ENCODE results near the gene SPTLC1.

DNA sequence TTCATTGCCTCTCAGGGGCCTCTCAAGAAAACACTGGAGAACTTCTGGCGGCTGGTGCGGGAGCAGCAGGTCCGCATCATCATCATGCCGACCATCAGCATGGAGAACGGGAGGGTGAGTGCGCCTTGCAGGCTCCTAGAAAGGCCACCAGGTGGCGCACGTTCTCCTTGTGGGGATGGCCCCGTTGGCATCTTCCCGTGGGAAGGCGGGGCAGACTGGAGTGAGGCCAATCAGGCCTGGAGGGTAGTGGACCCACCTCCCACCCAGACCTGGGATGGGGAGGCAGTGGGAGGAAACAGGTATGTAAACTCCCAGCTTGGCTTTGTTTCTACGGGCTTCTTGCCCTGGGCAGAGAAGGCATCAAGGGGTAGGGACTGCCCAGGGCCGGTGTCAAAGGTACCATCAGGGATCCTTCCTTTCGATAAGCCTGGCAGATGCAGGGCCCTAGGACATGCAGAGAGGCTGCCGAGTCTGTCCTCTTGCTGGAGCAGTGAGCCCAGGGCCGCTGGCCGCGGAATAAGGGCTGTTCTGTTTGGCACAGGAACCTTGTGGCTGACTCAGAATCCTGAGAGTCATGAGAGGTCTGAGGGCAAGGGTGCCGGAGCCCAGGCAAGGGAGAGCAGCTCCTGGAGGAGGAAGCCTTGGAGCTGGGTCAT, 18.9 kb upstream of the SPTLC1 start:
- TF ChIP-seq, protein P1, sequence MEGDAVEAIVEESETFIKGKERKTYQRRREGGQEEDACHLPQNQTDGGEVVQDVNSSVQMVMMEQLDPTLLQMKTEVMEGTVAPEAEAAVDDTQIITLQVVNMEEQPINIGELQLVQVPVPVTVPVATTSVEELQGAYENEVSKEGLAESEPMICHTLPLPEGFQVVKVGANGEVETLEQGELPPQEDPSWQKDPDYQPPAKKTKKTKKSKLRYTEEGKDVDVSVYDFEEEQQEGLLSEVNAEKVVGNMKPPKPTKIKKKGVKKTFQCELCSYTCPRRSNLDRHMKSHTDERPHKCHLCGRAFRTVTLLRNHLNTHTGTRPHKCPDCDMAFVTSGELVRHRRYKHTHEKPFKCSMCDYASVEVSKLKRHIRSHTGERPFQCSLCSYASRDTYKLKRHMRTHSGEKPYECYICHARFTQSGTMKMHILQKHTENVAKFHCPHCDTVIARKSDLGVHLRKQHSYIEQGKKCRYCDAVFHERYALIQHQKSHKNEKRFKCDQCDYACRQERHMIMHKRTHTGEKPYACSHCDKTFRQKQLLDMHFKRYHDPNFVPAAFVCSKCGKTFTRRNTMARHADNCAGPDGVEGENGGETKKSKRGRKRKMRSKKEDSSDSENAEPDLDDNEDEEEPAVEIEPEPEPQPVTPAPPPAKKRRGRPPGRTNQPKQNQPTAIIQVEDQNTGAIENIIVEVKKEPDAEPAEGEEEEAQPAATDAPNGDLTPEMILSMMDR (optimal IDR thresholded peaks at IDR 0.05 in 1 of 3, IDR thresholded peaks at IDR 0.05 in 1 of 3, conservative IDR thresholded peaks at IDR 0.05 in 1 of 3; ENCODE audit: extremely low read depth in 1 of 3, insufficient read depth in 2 of 3, low read length in 3 of 3): peak; percentile 79 to 96 (median 88)
- peak; percentile 8 for TF ChIP-seq EZH2 (IDR thresholded peaks at IDR 0.05; ENCODE audit: low read length)
